Activated CD8-positive, alpha-beta memory T cell treated with anti-CD3 and anti-CD28 coated beads, Interleukin-2, amount 50 U/mL, for 4 hours (primary cell): ENCODE data around the gene HABP2.

ENCODE experiments used
- DNase-seq: peaks from one replicate; pipeline ENCODE4 v3.0.0-alpha.2; 2020

The HABP2 gene

GRCh38 chr10:113560071-113560470 lies 7.2 kb downstream of the HABP2 start:
- DNase-seq, result no peak

- DNase-seq, result no peak
Observed at GRCh38 chr10:113561214-113561613, 8.4 kb downstream of the HABP2 start.

- DNase-seq, result no peak
Observed at GRCh38 chr10:113562069-113562468, 9.2 kb downstream of the HABP2 start.

GRCh38 chr10:113562704-113563103 lies 9.9 kb downstream of the HABP2 start:
- no peak for DNase-seq

- peak; percentile 66 for DNase-seq
Observed at GRCh38 chr10:113563306-113564088, 10.6 kb downstream of the HABP2 start.

- DNase-seq, result no peak
Observed at GRCh38 chr10:113565364-113565763, 12.5 kb downstream of the HABP2 start.

- DNase-seq, result no peak
Observed at GRCh38 chr10:113566888-113567287, 14.0 kb downstream of the HABP2 start.

GRCh38 chr10:113569576-113569975 lies 16.7 kb downstream of the HABP2 start:
- DNase-seq, result no peak

- no peak for DNase-seq
Observed at GRCh38 chr10:113572520-113573290, 19.9 kb downstream of the HABP2 start.

- DNase-seq, result no peak
Observed at GRCh38 chr10:113573368-113573767, 20.5 kb downstream of the HABP2 start.

- no peak for DNase-seq
Observed at GRCh38 chr10:113576852-113577251, 24.0 kb downstream of the HABP2 start.

- no peak for DNase-seq
Observed at GRCh38 chr10:113578773-113579172, 25.9 kb downstream of the HABP2 start.

- DNase-seq, result no peak
Observed at GRCh38 chr10:113581092-113581491, 28.2 kb downstream of the HABP2 start.

GRCh38 chr10:113583571-113583970 lies 30.7 kb downstream of the HABP2 start:
- no peak for DNase-seq

GRCh38 chr10:113585949-113586348 lies 33.1 kb downstream of the HABP2 start:
- no peak for DNase-seq

- DNase-seq, result no peak
Observed at GRCh38 chr10:113589201-113589770, 36.4 kb downstream of the HABP2 start.

- DNase-seq, result no peak
Observed at GRCh38 chr10:113590581-113590980, 37.7 kb downstream of the HABP2 start.

GRCh38 chr10:113592380-113592779 lies 39.5 kb downstream of the HABP2 start:
- no peak for DNase-seq

- DNase-seq, result no peak
Observed at GRCh38 chr10:113594652-113595051, 41.8 kb downstream of the HABP2 start.

- no peak for DNase-seq
Observed at GRCh38 chr10:113600569-113600968, 47.7 kb downstream of the HABP2 start.

GRCh38 chr10:113603057-113603777 lies 50.4 kb downstream of the HABP2 start:
- no peak for DNase-seq

GRCh38 chr10:113604572-113604971 lies 51.7 kb downstream of the HABP2 start:
- DNase-seq, result no peak

- DNase-seq, result no peak
Observed at GRCh38 chr10:113605268-113605978, 52.6 kb downstream of the HABP2 start.
